GM19043 (cell line): ENCODE measurements around the gene NLRP10.

ENCODE experiments used
- ATAC-seq: cut with Tn5 transposase; IDR thresholded peaks from one replicate; pipeline ENCODE4 v1.9.1; 2021; ENCODE audit warnings: low read depth; ENCODE audit not compliant: unreplicated experiment

NLRP10 gene

GRCh38 chr11:7965386-7965785, at the start of gene NLRP10:
TSS of gene NLRP10 (minus strand) at chr11:7965447. CDS start at chr11:7963495, 1,952 bp downstream.
- ATAC-seq: no peak

- ATAC-seq: no peak
Measured at GRCh38 chr11:8013833-8014232, 48.6 kb upstream of the NLRP10 start.

- ATAC-seq: no peak
Measured at GRCh38 chr11:8011981-8012444, 46.8 kb upstream of the NLRP10 start.

- no peak for ATAC-seq
Measured at GRCh38 chr11:8011371-8011770, 46.1 kb upstream of the NLRP10 start.

- ATAC-seq: no peak
Measured at GRCh38 chr11:8009856-8010255, 44.6 kb upstream of the NLRP10 start.

- no peak for ATAC-seq
Measured at GRCh38 chr11:8008212-8008611, 43.0 kb upstream of the NLRP10 start.

GRCh38 chr11:8006349-8006977, 41.2 kb upstream of the NLRP10 start:
- no peak for ATAC-seq

- no peak for ATAC-seq
Measured at GRCh38 chr11:8005556-8005955, 40.3 kb upstream of the NLRP10 start.

- ATAC-seq: no peak
Measured at GRCh38 chr11:8004008-8004407, 38.8 kb upstream of the NLRP10 start.

- no peak for ATAC-seq
Measured at GRCh38 chr11:8003187-8003586, 37.9 kb upstream of the NLRP10 start.

- no peak for ATAC-seq
Measured at GRCh38 chr11:8002676-8003075, 37.4 kb upstream of the NLRP10 start.

GRCh38 chr11:8000390-8000789, 35.1 kb upstream of the NLRP10 start:
- no peak for ATAC-seq

- ATAC-seq: no peak
Measured at GRCh38 chr11:7999795-8000194, 34.5 kb upstream of the NLRP10 start.

GRCh38 chr11:7994581-7995278, 29.5 kb upstream of the NLRP10 start:
- no peak for ATAC-seq

GRCh38 chr11:7987560-7987883, 22.3 kb upstream of the NLRP10 start:
- ATAC-seq: peak; percentile 0

GRCh38 chr11:7986768-7987559, 21.7 kb upstream of the NLRP10 start, which contains the start of gene EIF3F:
TSS of gene EIF3F (plus strand) at chr11:7987337. CDS start at chr11:7987353, 16 bp downstream.
- peak; percentile 91 for ATAC-seq

GRCh38 chr11:7983832-7984590, 18.8 kb upstream of the NLRP10 start:
- ATAC-seq: no peak

GRCh38 chr11:7982582-7983119, 17.4 kb upstream of the NLRP10 start:
- peak; percentile 44 for ATAC-seq

GRCh38 chr11:7981619-7982157, 16.4 kb upstream of the NLRP10 start:
- ATAC-seq: no peak

- no peak for ATAC-seq
Measured at GRCh38 chr11:7977232-7977917, 12.1 kb upstream of the NLRP10 start.
